DOHH2 (cell line): ENCODE data around the gene ATP10D.

ENCODE experiments used
- H3F3A ChIP-seq: fragments of 200-600 bp; sonication (generic), shearing (Covaris generic); 2 replicates; pipeline ENCODE4 v1.6.0; 2016; ENCODE audit warnings: antibody characterized with exemption, mild to moderate bottlenecking; ENCODE audit not compliant: control insufficient read depth, insufficient read depth
- H3K27ac ChIP-seq: fragments of 200-600 bp; sonication (generic); 2 replicates; pipeline ENCODE4 v1.5.1; 2014; ENCODE audit warnings: low read depth, mild to moderate bottlenecking, low read length, moderate library complexity
- H3K27me3 ChIP-seq: fragments of 200-600 bp; sonication (generic); 2 replicates; pipeline ENCODE4 v1.6.1; 2014; ENCODE audit warnings: mild to moderate bottlenecking, low read length, mixed read lengths; ENCODE audit not compliant: control insufficient read depth
- H3K36me3 ChIP-seq: fragments of 200-600 bp; sonication (generic); 2 replicates; pipeline ENCODE4 v1.6.1; 2014; ENCODE audit warnings: mild to moderate bottlenecking, low read length, moderate library complexity, mixed read lengths; ENCODE audit not compliant: control insufficient read depth
- H3K4me1 ChIP-seq: fragments of 200-600 bp; sonication (generic); 2 replicates; pipeline ENCODE4 v1.6.1; 2014; ENCODE audit warnings: mild to moderate bottlenecking, low read length, mixed read lengths; ENCODE audit not compliant: control insufficient read depth
- H3K4me2 ChIP-seq: fragments of 200-600 bp; sonication (generic); 2 replicates; pipeline ENCODE4 v1.6.0; 2014; ENCODE audit warnings: mild to moderate bottlenecking, low read length, moderate library complexity
- H3K4me3 ChIP-seq: fragments of 200-600 bp; sonication (generic); 2 replicates; pipeline ENCODE4 v1.5.1; 2014; ENCODE audit warnings: mild to moderate bottlenecking, low read length, mixed read lengths
- H3K79me2 ChIP-seq: fragments of 200-600 bp; sonication (generic); 2 replicates; pipeline ENCODE4 v1.6.1; 2014; ENCODE audit warnings: mild to moderate bottlenecking, low read length, mixed read lengths; ENCODE audit not compliant: control insufficient read depth
- H3K9me2 ChIP-seq: fragments of 200-600 bp; sonication (generic); replicated peaks from 2 replicates; pipeline ENCODE4 v1.6.1; 2014; ENCODE audit warnings: mild to moderate bottlenecking, low read length, mixed read lengths; ENCODE audit not compliant: control insufficient read depth
- H3K9me3 ChIP-seq: fragments of 200-600 bp; sonication (generic); 2 replicates; pipeline ENCODE4 v1.6.1; 2014; ENCODE audit warnings: antibody characterized with exemption, low read length, mixed read lengths; ENCODE audit not compliant: control insufficient read depth, insufficient read depth
- H4K20me1 ChIP-seq: fragments of 200-600 bp; sonication (generic); 2 replicates; pipeline ENCODE4 v1.6.0; 2014; ENCODE audit warnings: low read depth, mild to moderate bottlenecking, antibody characterized with exemption, low read length, moderate library complexity; ENCODE audit not compliant: control insufficient read depth, insufficient read depth
- EZH2phosphoT487 ChIP-seq: fragments of 200-600 bp; sonication (generic); IDR thresholded peaks from 2 replicates; pipeline ENCODE4 v1.6.1; 2017; ENCODE audit warnings: borderline replicate concordance, mild to moderate bottlenecking, antibody characterized with exemption, low read length, moderate library complexity, mixed read lengths
- TF ChIP-seq, protein P1 (sequence below): fragments of 200-600 bp; sonication (generic); IDR thresholded peaks from one replicate; pipeline ENCODE4 v1.5.1; 2014; ENCODE audit warnings: antibody characterized with exemption, mild to moderate bottlenecking, low read depth, low read length; ENCODE audit not compliant: poor library complexity, severe bottlenecking

The ATP10D gene

DNA sequence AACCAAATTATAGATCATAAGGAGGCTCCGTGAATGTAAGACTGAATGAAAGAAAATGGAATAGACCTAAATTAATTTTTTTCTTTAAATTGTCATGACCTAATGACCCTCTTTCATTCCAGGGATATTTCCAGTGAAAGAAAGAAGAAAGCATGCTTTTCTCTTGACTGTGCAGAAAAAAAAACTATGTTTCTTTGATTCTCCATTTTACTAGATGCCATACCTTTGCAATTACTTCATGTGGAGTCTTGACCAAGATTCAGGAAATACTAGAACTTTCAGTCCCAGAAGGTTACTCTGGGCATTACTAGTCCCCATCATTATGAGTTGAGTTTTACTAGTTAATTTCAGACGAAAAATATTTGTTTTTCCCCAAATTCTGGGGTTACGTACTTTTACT, 15.1 kb upstream of the ATP10D start:
- Histone ChIP-seq H3F3A (0 out of 2 replicates have a peak, but pooled peaks cover 2% of the 10 kb centered on the region), H3K36me3 (peaks cover 9% of the 10 kb centered on the region), H3K4me3 (no peak overlapping the region), H3K27me3 (no peaks in the 10 kb centered on the region), H4K20me1 (no peaks in the 10 kb centered on the region), H3K9me3 (peaks cover 6% of the 10 kb centered on the region; the same call in 1 of the 2 replicates), H3K4me2 (no peak overlapping the region), H3K9me2 (no peaks in the 10 kb centered on the region), H3K27ac (no peak overlapping the region), H3K79me2 (no peaks in the 10 kb centered on the region), H3K4me1 (peaks cover 22% of the 10 kb centered on the region)
- TF ChIP-seq, protein P1, sequence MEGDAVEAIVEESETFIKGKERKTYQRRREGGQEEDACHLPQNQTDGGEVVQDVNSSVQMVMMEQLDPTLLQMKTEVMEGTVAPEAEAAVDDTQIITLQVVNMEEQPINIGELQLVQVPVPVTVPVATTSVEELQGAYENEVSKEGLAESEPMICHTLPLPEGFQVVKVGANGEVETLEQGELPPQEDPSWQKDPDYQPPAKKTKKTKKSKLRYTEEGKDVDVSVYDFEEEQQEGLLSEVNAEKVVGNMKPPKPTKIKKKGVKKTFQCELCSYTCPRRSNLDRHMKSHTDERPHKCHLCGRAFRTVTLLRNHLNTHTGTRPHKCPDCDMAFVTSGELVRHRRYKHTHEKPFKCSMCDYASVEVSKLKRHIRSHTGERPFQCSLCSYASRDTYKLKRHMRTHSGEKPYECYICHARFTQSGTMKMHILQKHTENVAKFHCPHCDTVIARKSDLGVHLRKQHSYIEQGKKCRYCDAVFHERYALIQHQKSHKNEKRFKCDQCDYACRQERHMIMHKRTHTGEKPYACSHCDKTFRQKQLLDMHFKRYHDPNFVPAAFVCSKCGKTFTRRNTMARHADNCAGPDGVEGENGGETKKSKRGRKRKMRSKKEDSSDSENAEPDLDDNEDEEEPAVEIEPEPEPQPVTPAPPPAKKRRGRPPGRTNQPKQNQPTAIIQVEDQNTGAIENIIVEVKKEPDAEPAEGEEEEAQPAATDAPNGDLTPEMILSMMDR, result no peak
- no peak for TF ChIP-seq EZH2phosphoT487

DNA sequence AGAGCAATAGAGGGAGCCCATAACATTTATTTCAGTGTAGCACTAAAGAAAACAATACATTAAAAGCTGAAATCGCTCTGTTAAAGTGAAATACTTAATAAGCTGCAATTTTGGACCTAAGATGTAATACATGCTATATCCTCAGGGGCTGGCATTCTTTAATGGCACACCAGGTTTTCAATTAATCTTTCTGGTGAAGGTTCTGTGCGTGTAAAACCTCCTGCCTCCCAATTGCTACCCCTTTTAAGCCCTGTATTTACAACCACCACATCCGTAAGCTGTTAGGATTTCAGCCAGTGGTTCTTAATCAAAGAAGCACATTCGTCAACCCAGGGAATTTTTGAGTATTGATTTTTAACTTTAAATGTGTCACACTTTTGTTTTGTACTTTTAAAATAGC, 14.0 kb upstream of the ATP10D start:
- no peak overlapping the region for H3K4me2 ChIP-seq
- no peaks in the 10 kb centered on the region for H3F3A ChIP-seq
- no peaks in the 10 kb centered on the region for H3K9me3 ChIP-seq
- no peak for TF ChIP-seq EZH2phosphoT487
- TF ChIP-seq, protein P1, result no peak
- peaks cover 11% of the 10 kb centered on the region for H3K4me1 ChIP-seq
- H3K27ac ChIP-seq, result no peak overlapping the region
- H4K20me1 ChIP-seq, result no peaks in the 10 kb centered on the region
- no peaks in the 10 kb centered on the region for H3K27me3 ChIP-seq
- no peak overlapping the region for H3K4me3 ChIP-seq
- no peaks in the 10 kb centered on the region for H3K9me2 ChIP-seq
- peaks cover 1% of the 10 kb centered on the region for H3K36me3 ChIP-seq
- no peaks in the 10 kb centered on the region for H3K79me2 ChIP-seq

DNA sequence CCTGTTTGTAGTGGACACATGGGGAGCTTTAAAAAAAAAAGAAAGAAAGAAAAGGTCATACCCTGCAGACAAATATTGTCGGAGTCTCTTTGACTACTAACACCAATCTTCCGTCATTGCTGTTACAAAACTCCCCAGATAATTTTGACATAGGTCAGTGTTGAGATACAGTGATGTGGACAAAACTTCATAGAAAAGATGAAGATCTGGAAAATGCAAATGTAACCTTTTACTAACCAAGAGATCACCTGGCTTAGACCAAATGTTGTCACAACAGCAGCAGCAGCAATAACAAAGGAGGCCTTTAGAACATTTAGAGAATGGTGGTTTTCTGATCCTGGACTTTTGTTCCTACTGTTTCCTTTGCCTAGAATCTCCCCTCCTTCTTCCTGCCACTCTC, 13.5 kb upstream of the ATP10D start:
- no peak overlapping the region for H3K4me2 ChIP-seq
- H3K4me1 ChIP-seq, result peaks cover 5% of the 10 kb centered on the region
- H3K36me3 ChIP-seq, result no peaks in the 10 kb centered on the region
- no peaks in the 10 kb centered on the region for H3K9me2 ChIP-seq
- no peaks in the 10 kb centered on the region for H3K79me2 ChIP-seq
- TF ChIP-seq, protein P1, result no peak
- TF ChIP-seq EZH2phosphoT487, result no peak
- H3K27me3 ChIP-seq, result no peaks in the 10 kb centered on the region
- no peak overlapping the region for H3K4me3 ChIP-seq
- H4K20me1 ChIP-seq, result no peaks in the 10 kb centered on the region
- no peaks in the 10 kb centered on the region for H3K9me3 ChIP-seq
- no peak overlapping the region for H3K27ac ChIP-seq
- H3F3A ChIP-seq, result no peaks in the 10 kb centered on the region
